GM19193 (cell line): ENCODE measurements around the gene CFAP100.

Experiments
- POLR2A ChIP-seq: IDR thresholded peaks from 4 replicates; pipeline ENCODE4 v1.6.1; 2011; ENCODE audit not compliant: insufficient read depth, insufficient read length; ENCODE audit errors: extremely low read depth

Gene CFAP100

GRCh38 chr3:126364130-126364695 is 30.5 kb upstream of the CFAP100 start:
- no peak for TF ChIP-seq POLR2A

DNA sequence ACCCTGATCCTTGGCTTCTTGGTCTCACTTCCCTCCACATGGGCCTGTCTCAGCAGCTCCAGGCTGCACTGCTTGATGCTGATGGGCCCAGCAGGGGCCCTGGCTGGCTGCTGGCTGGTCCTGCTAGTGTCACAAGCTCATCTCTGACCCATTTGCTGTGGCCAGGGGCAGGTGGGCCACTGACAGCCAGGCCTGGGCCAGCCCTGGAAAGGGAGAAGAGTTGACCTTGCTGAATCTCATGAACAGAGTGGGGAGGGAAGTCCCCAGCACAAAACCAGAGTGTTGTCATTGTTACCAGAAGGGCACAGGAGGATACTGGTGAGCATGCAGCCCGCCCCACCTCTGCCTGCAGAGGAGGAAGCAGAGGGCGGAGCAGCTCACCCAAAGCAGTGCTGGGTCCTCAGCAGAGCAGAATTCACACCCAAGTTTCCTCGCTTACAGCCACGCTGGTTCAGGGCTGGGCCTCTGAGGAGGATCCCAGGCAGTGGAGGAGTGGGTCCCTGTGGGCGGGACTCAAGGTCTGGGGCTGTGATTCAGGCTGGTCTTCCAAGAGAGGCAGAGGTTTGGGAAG is 29.9 kb upstream of the CFAP100 start:
- no peak for TF ChIP-seq POLR2A

DNA sequence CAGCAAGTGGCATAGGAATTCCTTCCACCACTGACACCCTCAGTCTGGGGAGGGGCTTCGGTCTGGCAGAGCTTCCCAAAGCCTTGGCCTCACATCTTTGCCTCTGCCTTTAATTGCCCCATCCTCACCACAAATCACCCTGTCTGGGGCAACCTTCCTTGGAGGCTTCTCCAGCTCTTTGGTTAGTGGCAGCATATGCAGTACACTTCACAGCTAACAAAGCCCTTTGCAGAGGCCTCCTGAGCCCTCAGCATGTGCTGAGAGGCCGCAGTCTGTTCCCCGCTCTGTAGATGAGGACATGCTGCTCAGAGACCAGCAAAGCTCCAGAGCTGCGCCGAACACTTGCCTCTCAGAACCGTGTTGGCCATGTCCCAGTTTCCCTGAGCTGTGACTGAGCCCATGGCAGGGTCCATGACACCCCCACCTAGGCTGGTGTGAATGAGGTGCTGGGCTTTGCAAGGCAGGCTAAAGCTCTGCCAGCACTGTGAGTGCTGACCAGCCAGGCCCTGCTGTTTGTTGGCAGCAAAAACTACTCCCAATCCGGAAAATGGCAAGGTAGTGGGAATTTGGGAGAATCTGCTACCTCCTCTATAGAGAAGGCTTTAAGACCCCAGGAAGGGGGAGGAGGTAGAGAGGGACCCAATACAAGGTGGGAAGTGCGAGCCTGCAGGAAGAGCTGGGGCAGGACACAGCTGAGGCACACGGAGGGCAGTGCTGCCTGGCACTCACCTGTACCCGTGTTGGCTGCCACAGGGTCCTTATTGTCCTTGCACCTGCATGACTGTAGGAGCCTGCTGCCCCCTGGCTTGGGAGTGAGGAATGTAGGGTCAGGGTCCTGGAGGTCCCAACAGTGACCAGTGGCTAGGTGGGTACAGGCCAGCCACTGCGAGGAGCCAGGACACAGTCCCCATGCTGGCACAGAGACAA is 29.1 kb upstream of the CFAP100 start:
- TF ChIP-seq POLR2A, result no peak

DNA sequence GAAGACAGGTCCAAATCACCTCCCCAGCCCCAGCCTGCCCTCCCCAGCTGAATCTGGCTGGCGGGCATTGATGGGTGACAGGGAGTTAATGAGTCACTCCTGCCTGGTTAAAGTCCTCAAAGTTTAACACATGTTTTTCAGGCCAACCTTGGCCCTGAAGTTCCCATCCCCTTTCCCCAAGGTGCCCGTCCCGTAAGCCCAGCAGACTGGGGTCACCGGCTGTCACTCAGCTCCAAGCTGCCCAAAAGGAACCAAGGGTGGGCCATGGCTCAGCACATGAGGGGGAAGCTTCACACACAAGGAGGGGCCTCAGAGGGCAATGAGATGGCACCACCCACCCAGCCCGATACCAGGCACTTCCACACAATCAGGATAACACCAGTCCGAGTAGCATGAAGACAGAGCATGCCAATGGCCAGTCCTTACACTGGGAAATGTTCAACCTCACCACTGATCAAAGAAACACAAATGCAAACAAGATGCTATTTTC is 27.3 kb upstream of the CFAP100 start:
- TF ChIP-seq POLR2A, result no peak

DNA sequence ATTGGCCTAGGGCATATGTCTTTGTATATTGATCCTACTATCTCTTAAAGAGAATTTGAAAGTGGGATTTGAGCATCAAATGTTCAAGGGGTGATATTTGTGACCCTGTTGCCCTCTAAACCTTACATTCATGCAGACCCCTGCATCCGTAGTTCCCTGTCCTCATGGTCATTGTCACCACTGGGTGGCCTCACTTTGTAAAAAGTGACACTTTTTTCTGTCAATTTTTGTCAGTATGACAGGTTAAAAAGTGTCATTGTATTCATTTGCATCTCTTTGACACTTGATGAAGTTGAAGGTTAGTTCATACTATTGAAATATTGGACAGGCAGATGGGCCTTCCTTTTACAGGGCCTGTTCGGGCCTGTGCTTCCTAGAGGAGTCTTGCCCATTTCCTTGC is 25.2 kb upstream of the CFAP100 start:
- TF ChIP-seq POLR2A, result no peak

- TF ChIP-seq POLR2A, result no peak
Observed at GRCh38 chr3:126370055-126370454, 24.7 kb upstream of the CFAP100 start.

DNA sequence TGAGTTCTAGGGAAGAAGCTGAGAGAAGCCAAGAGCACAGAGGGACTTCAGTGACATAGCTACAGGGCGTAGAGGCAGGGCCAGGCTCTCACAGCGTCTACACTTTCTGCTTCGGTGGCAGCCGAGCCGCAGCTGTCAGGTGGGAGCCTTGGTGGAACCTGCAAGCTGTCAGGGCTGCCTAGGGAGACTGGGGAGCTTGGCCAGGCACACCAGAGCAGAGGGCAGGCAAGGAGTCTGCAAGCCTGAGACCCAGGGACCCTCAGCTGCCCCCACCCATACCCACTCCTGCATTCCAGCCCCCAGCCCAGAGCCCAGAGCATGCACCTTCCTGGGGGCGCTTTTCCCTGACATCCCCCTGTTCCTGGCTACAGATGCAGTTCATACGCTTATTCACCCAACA is 24.1 kb upstream of the CFAP100 start:
- no peak for TF ChIP-seq POLR2A

DNA sequence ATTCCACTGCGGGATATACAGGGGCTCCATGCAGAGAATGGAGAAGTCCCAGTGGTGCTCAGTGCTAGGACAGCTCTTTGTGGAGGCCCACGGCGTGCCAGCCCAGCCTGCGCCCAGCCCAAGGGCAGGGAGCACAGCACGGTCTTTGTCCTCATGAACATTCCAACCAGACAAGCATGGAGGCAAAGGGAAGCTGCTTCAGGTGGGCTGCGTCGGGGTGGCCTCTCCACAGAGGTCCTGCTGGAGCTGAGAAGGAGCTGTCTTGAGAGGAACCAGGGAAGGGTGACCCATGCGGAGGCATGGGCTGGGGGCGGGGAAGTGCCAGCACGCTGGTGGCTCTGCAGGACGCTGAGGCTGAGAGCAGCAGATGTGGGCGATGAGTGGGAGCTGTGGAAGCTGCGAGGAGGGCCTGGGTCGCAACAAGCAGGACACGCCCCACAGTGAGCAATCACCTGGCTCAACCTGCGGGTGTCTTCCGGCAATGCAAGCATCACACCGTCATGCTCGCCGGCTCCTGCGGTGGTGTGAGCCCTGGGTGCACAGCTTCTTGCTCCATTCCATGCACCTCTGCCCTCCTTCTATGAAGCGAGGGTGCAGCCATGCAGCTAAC is 23.5 kb upstream of the CFAP100 start:
- TF ChIP-seq POLR2A, result no peak

DNA sequence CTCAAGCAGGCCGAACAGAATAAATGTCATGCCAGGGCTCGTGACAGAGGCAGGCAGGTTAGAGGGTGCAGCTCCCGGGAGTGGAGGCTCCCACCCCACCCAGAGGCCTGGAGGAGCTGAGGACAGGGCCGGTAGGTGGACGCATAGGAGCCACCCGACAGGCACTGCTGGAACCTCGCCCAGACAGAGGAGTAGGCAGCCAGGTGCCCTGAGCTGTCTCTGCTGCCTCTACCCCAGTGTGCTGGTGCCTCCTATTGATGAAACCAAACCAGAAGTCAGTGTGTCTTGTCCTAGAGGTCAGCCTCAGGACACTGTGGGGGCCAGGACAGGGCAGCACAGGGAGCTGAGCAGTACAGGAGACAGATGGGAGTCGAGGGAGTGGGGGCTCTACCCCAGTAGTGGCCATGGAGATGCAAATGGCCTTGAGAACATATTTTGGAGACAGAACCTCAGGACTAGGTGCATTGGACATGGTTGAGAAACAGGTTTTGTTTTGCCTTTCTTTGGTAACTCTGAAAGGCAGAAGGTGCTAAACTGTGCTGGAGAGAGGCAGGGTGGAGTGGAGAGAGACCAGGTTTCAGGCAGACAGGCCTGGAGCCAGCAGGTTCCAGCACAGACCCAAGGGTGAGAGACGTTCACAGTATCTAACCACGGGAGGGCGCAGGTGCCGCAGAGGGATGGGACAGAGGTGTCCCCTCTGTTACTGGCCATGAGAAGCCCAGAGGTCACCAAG is 22.1 kb upstream of the CFAP100 start:
- no peak for TF ChIP-seq POLR2A

DNA sequence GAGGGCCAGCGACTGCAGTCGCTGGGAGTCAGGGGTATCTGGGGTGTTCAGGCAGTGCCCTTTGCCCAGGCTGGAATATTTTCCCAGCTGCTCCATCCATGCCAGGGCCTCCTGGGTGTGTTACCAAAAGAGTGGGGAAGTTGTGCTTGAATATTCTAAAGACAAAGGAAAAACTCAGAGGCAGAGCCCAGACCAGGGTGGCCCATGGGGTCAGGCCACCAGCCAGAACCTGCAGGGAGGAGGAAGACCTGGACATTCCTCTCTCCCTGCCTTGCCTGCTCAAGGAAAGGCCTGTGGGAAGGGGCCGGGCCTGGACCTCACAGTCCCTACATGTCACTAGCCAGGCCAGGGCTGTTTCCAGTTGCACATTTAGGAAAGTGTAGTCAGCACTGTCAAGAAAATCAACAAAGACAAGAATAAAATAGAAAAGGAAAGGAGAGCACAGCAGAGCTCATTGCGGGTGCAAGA is 21.5 kb upstream of the CFAP100 start:
- TF ChIP-seq POLR2A, result no peak

- no peak for TF ChIP-seq POLR2A
Observed at GRCh38 chr3:126373682-126374601, 20.8 kb upstream of the CFAP100 start.

- TF ChIP-seq POLR2A, result no peak
Observed at GRCh38 chr3:126375835-126376331, 18.8 kb upstream of the CFAP100 start.

- no peak for TF ChIP-seq POLR2A
Observed at GRCh38 chr3:126376444-126376843, 18.3 kb upstream of the CFAP100 start.
